ENCODE measurements around the gene OTOG.

The OTOG gene

GRCh38 chr11:17531636-17532113, 15.4 kb upstream of the OTOG start:
- peak overlapping the region; percentile 43 for H3K27ac ChIP-seq
- TF ChIP-seq, protein P1, sequence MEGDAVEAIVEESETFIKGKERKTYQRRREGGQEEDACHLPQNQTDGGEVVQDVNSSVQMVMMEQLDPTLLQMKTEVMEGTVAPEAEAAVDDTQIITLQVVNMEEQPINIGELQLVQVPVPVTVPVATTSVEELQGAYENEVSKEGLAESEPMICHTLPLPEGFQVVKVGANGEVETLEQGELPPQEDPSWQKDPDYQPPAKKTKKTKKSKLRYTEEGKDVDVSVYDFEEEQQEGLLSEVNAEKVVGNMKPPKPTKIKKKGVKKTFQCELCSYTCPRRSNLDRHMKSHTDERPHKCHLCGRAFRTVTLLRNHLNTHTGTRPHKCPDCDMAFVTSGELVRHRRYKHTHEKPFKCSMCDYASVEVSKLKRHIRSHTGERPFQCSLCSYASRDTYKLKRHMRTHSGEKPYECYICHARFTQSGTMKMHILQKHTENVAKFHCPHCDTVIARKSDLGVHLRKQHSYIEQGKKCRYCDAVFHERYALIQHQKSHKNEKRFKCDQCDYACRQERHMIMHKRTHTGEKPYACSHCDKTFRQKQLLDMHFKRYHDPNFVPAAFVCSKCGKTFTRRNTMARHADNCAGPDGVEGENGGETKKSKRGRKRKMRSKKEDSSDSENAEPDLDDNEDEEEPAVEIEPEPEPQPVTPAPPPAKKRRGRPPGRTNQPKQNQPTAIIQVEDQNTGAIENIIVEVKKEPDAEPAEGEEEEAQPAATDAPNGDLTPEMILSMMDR (IDR thresholded peaks at IDR 0.05) = no peak
- TF ChIP-seq ZFX (IDR thresholded peaks at IDR 0.05; ENCODE audit: borderline replicate concordance) = no peak

GRCh38 chr11:17532784-17533183, 14.3 kb upstream of the OTOG start:
- no peak overlapping the region for H3K27ac ChIP-seq

GRCh38 chr11:17533341-17533740, 13.7 kb upstream of the OTOG start:
- TF ChIP-seq ZFX (IDR thresholded peaks at IDR 0.05; ENCODE audit: borderline replicate concordance) = no peak
- TF ChIP-seq, protein P1 (IDR thresholded peaks at IDR 0.05) = no peak
- H3K27ac ChIP-seq = no peak overlapping the region

More at GRCh38 chr11:17532784-17533183, 14.3 kb upstream of the OTOG start:
- no peak for TF ChIP-seq ZFX (IDR thresholded peaks at IDR 0.05; ENCODE audit: borderline replicate concordance)
- TF ChIP-seq, protein P1 (IDR thresholded peaks at IDR 0.05) = no peak

GRCh38 chr11:17533778-17534415, 13.2 kb upstream of the OTOG start:
- no peak overlapping the region for H3K27ac ChIP-seq
- TF ChIP-seq, protein P1 (IDR thresholded peaks at IDR 0.05) = no peak
- no peak for TF ChIP-seq ZFX (IDR thresholded peaks at IDR 0.05; ENCODE audit: borderline replicate concordance)

DNA sequence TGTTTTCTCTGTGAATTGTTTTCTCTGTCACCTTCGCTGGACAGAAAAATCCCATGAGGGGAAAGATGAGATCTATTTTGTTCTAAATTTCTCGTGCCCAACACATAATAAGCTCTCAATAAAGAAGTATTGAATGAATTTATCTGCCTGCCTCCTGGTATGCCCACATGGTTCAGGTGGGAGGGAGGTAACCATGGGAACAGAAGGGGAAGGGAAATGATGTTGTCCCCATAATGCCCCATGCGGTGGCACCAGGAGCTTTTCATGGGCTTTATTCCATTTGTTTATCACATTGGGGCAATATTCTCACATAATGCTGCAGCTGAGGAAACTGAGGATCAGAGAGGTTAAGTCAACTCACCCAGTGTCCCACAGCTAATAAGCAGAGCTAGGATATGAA, 11.6 kb upstream of the OTOG start:
- TF ChIP-seq ZFX (IDR thresholded peaks at IDR 0.05; ENCODE audit: borderline replicate concordance) = no peak
- TF ChIP-seq, protein P1 (IDR thresholded peaks at IDR 0.05) = no peak
- no peak overlapping the region for H3K27ac ChIP-seq

DNA sequence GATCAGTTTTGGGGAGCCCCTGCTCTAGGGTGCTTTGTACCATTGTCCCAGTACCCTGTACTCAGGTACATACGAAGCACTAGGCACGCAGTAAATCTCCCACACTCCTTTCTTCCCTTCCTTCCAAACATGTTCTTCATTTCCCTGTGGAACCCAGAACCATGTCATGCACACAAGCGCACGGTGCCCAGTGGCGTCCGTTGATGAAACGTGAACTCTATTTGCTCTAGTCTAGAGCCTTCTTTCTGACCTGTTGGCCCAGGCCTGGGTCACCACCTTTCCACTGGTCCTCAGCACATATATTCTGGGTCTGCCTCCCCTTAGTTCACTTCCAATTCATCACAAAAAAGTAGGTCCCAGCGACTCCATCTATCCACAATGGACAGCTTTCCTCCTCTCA, 9.8 kb upstream of the OTOG start:
- no peak overlapping the region for H3K27ac ChIP-seq
- no peak for TF ChIP-seq ZFX (IDR thresholded peaks at IDR 0.05; ENCODE audit: borderline replicate concordance)
- TF ChIP-seq, protein P1 (IDR thresholded peaks at IDR 0.05) = no peak

- TF ChIP-seq, protein P1 (IDR thresholded peaks at IDR 0.05) = no peak
- TF ChIP-seq ZFX (IDR thresholded peaks at IDR 0.05; ENCODE audit: borderline replicate concordance) = no peak
- no peak overlapping the region for H3K27ac ChIP-seq
Observed at GRCh38 chr11:17538054-17538453, 9.0 kb upstream of the OTOG start.

All from 22Rv1 (cell line).